Muscle layer of colon (tissue), 2 donors: ENCODE measurements around the gene TMEM89.

Experiments used
- H3K27ac ChIP-seq: one replicate; pipeline ENCODE4 v1.7.0; 2013; ENCODE audit warnings: low read depth, mild to moderate bottlenecking, low read length, moderate library complexity
- H3K27me3 ChIP-seq, 2 donors: one replicate each; pipeline ENCODE4 v1.7.0; 2013; ENCODE audit warnings: low read length in 2 of 2, mild to moderate bottlenecking in 2 of 2; ENCODE audit not compliant: insufficient read depth in 2 of 2, control insufficient read depth in 1 of 2
- H3K36me3 ChIP-seq: one replicate; pipeline ENCODE4 v1.7.0; 2013; ENCODE audit warnings: mild to moderate bottlenecking, low read length; ENCODE audit not compliant: insufficient read depth
- H3K4me1 ChIP-seq: one replicate; pipeline ENCODE4 v1.7.0; 2013; ENCODE audit warnings: mild to moderate bottlenecking, low read length; ENCODE audit not compliant: insufficient read depth
- H3K4me3 ChIP-seq, 2 donors: one replicate each; pipeline ENCODE4 v1.7.0; 2013; ENCODE audit warnings: low read length in 2 of 2, low read depth in 1 of 2, mild to moderate bottlenecking in 1 of 2, moderate library complexity in 1 of 2
- H3K9ac ChIP-seq: one replicate; pipeline ENCODE4 v1.7.0; 2013; ENCODE audit warnings: low read length
- H3K9me3 ChIP-seq: one replicate; pipeline ENCODE4 v1.7.0; 2013; ENCODE audit warnings: mild to moderate bottlenecking, low read length
- donor health status: abdominal sarcoma.
- donor health status: Adenocarcinoma of cecum.

The TMEM89 gene

DNA sequence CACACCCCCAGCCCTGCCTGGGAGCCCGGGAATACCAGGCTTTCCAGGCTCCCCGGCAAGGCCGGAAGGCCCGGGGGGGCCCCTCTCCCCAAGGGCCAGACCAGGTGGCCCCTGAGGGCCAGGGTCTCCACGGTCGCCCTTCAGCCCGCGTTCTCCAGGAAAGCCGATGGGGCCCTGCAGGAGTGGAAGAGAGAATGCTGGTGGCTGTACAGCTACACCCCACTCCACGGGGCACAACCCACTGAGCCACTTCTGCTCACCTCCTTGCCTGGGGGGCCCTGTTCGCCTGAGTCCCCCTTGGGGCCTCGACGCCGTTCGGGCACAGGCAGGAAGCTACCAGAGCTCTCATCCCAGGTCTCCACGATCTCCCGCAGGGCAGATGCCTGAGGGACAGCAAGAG lies 46.2 kb downstream of the TMEM89 start:
- H3K27me3 ChIP-seq: no peaks in the 10 kb centered on the region
- H3K36me3 ChIP-seq: no peaks in the 10 kb centered on the region
- H3K4me3 ChIP-seq: no peak overlapping the region
- no peak overlapping the region for H3K27ac ChIP-seq
- H3K9ac ChIP-seq: no peak overlapping the region
- no peaks in the 10 kb centered on the region for H3K4me1 ChIP-seq
- no peaks in the 10 kb centered on the region for H3K9me3 ChIP-seq

- Histone ChIP-seq H3K9ac (no peak overlapping the region), H3K27me3 (no peaks in the 10 kb centered on the region), H3K4me3 (no peak overlapping the region), H3K4me1 (no peaks in the 10 kb centered on the region), H3K27ac (no peak overlapping the region), H3K36me3 (no peaks in the 10 kb centered on the region), H3K9me3 (no peaks in the 10 kb centered on the region)
Observed at GRCh38 chr3:48573973-48574585, 47.5 kb downstream of the TMEM89 start.

DNA sequence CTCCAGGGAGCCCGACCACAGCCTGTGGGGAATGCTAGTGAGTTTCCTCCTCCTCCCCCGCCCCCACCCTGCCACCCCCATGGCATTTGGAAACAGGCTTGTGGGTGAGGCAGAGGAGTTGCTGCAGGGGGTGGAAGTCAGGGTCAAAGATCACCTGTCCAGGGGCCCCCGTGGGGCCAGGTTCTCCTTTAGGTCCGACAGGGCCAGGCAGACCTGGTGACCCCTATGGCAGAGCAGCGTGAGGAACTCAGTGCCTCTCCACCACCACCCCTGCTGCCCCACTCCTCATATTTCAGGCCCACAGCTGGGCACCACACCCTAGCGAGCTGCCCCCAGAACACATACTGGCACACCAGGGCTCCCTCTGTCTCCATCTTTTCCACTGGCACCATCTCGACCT lies 49.1 kb downstream of the TMEM89 start:
- H3K4me3 ChIP-seq: no peak overlapping the region
- H3K27me3 ChIP-seq: no peaks in the 10 kb centered on the region
- H3K9me3 ChIP-seq: no peaks in the 10 kb centered on the region
- H3K27ac ChIP-seq: no peak overlapping the region
- no peaks in the 10 kb centered on the region for H3K4me1 ChIP-seq
- H3K36me3 ChIP-seq: no peaks in the 10 kb centered on the region
- H3K9ac ChIP-seq: no peak overlapping the region

DNA sequence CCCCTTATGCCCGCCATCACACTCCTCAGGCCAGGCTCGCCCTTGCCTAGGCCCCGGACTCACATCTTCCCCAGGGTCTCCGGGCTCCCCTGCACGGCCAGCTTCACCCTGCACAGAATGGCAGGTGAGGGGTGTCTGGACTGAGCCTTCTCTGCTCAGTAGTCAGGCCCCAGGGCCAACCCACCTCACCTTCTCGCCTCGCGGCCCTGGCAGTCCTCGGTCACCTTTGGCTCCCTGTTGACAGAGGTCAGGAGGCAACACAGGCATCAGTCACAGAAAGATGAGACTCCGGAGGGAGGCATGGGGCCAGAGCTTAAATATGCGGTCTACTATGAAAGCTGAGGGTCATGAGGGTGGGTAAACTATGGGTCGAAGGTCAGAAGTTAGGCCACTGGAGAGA lies 49.6 kb downstream of the TMEM89 start:
- H3K9ac ChIP-seq: no peak overlapping the region
- no peak overlapping the region for H3K4me3 ChIP-seq
- no peaks in the 10 kb centered on the region for H3K4me1 ChIP-seq
- no peaks in the 10 kb centered on the region for H3K27me3 ChIP-seq
- H3K36me3 ChIP-seq: no peaks in the 10 kb centered on the region
- no peaks in the 10 kb centered on the region for H3K9me3 ChIP-seq
- H3K27ac ChIP-seq: no peak overlapping the region
